ENCODE measurements around the gene PNPLA8. TPM values are rescaled to one million over a fixed set of nuclear protein-coding genes. Genes with fewer than 3 reads are reported as not detected.
A peak's percentile ranks its signal among the peaks of the same experiment; 100 is the strongest.

The PNPLA8 gene
- total RNA-seq, 2 experiments from 2014 or later, result 21.7 to 22.1 TPM

GRCh38 chr7:108461840-108462239 lies 64.1 kb downstream of the PNPLA8 start:
- H3K36me3 Mint-ChIP-seq, result no peaks in the 10 kb centered on the region
- H3K27ac Mint-ChIP-seq, result no peak overlapping the region
- H3K9me3 Mint-ChIP-seq, result no peaks in the 10 kb centered on the region
- CTCF ChIA-PET, result no interaction called here
- no peak overlapping the region for H3K4me3 Mint-ChIP-seq
- peaks cover 13% of the 10 kb centered on the region for H3K4me1 Mint-ChIP-seq (ENCODE audit: low read depth)
- no peak for DNase-seq
- peaks cover 30% of the 10 kb centered on the region for H3K27me3 Mint-ChIP-seq
- intact Hi-C loops (cut with micrococcal nuclease), result no loop called here
- POLR2A ChIA-PET, result no interaction called here

- intact Hi-C loops (cut with micrococcal nuclease), result loop anchor here (1.0 kb wide), 1 partner anchor 280 kb away; no protein-coding TSS in a partner anchor
- Mint-ChIP-seq H3K4me1 (ENCODE audit: low read depth) (peaks cover 16% of the 10 kb centered on the region), H3K27ac (no peak overlapping the region), H3K9me3 (no peaks in the 10 kb centered on the region), H3K4me3 (no peak overlapping the region), H3K36me3 (no peaks in the 10 kb centered on the region), H3K27me3 (peaks cover 35% of the 10 kb centered on the region)
- CTCF ChIA-PET, result no interaction called here
- POLR2A ChIA-PET, result no interaction called here
- DNase-seq, result no peak
These were observed 65.0 kb downstream of the PNPLA8 start for GRCh38 chr7:108460964-108461363.

- no peaks in the 10 kb centered on the region for H3K9me3 Mint-ChIP-seq
- no peak for DNase-seq
- CTCF ChIA-PET, result interaction anchor here (0.5 to 0.9 kb wide), 4 partner anchors 66 to 1762 kb away, joined by 3 to 6 read pairs (median 4); partner anchors contain the start of gene PNPLA8
- intact Hi-C loops (cut with micrococcal nuclease), result loop anchor here (1.0 kb wide), 1 partner anchor 279 kb away; no protein-coding TSS in a partner anchor
- POLR2A ChIA-PET, result no interaction called here
- no peaks in the 10 kb centered on the region for H3K36me3 Mint-ChIP-seq
- peaks cover 35% of the 10 kb centered on the region for H3K27me3 Mint-ChIP-seq
- H3K27ac Mint-ChIP-seq, result no peak overlapping the region
- H3K4me3 Mint-ChIP-seq, result no peak overlapping the region
- H3K4me1 Mint-ChIP-seq (ENCODE audit: low read depth), result peaks cover 16% of the 10 kb centered on the region
These were observed 65.9 kb downstream of the PNPLA8 start for GRCh38 chr7:108459922-108460551.

DNA sequence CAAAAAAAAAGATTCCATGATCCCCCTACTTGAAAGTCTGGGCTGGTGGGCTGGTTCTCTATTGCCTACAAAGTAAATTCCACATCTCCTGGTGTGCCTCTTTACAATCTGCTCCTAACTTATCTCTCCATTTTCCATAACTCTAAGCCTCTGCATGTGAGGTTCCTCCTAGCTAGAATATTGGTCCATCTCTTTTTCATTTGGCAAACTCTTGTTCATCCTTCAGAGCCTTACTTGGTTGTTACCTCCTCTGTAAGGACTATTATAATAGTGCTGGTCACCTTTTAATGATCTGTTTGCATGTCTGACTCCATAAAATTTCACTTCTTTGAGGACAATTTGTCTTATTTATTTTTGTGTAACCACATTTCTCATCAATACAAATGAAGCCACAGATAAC lies 68.1 kb downstream of the PNPLA8 start:
- H3K36me3 Mint-ChIP-seq, result no peaks in the 10 kb centered on the region
- no peak overlapping the region for H3K27ac Mint-ChIP-seq
- no peak overlapping the region for H3K4me3 Mint-ChIP-seq
- H3K4me1 Mint-ChIP-seq (ENCODE audit: low read depth), result peaks cover 8% of the 10 kb centered on the region
- CTCF ChIA-PET, result no interaction called here
- no peaks in the 10 kb centered on the region for H3K9me3 Mint-ChIP-seq
- intact Hi-C loops (cut with micrococcal nuclease), result no loop called here
- POLR2A ChIA-PET, result no interaction called here
- no peak for DNase-seq
- peaks cover 48% of the 10 kb centered on the region for H3K27me3 Mint-ChIP-seq

DNA sequence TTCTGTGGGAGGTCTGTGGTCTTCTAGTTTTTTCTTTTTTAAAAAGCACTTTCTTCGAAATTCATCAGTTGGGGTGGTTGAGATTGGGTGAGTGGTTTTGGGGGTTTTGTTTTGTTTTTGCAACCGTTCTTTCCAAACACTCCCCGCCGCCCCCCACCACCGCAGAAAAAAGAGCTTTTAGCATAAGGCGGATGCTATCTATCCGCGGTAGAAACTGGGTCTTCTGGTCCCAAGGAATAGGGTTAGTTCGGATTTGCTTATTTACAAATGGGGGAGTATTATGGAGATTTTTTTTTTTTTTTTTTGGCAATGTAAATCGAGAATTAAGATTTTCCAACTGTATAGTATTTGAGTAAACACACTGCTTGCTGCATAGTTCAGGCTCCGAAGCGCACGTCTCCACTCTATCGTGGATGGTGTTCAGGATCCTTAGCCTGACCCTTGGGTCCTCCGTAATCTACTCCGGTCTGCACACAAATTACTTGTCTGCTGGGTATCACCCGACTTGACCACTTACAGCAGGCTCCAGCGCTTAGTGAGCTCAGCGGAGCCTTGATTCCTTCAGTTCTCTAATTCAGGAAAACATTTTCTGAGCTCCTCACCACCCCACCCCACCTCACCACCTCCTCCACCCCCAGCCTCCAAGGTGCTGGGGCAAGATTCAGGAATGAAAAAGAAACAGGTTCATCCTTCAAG lies 68.9 kb downstream of the PNPLA8 start:
- Mint-ChIP-seq H3K27me3 (peaks cover 55% of the 10 kb centered on the region), H3K36me3 (no peaks in the 10 kb centered on the region), H3K4me3 (peak overlapping the region; percentile 37), H3K9me3 (no peaks in the 10 kb centered on the region), H3K4me1 (ENCODE audit: low read depth) (peaks cover 6% of the 10 kb centered on the region), H3K27ac (no peak overlapping the region)
- ChIA-PET CTCF (interaction anchor here (0.6 kb wide), 1 partner anchor 309 kb away, joined by 4 read pairs; no protein-coding TSS in a partner anchor), POLR2A (interaction anchor here (0.7 kb wide), 1 partner anchor 113 kb away, joined by 5 read pairs; no protein-coding TSS in a partner anchor)
- no peak for DNase-seq
- intact Hi-C loops (cut with micrococcal nuclease), result no loop called here

GRCh38 chr7:108455998-108456677 lies 69.8 kb downstream of the PNPLA8 start, which contains the start of gene NRCAM:
NRCAM (minus strand) TSS chr7:108456436; CDS start chr7:108240064, 216,372 bp downstream.
- H3K36me3 Mint-ChIP-seq, result no peaks in the 10 kb centered on the region
- H3K4me3 Mint-ChIP-seq, result peak within 1 kb of the TSS; percentile 45
- intact Hi-C loops (cut with micrococcal nuclease), result no loop called here
- no peak within 1 kb of the TSS for H3K27ac Mint-ChIP-seq
- CTCF ChIA-PET, result interaction anchor here (0.6 to 1.0 kb wide), 2 partner anchors 276 to 308 kb away, joined by 3 to 4 read pairs; no protein-coding TSS in a partner anchor
- POLR2A ChIA-PET, result interaction anchor here (0.7 to 0.8 kb wide), 2 partner anchors 70 to 114 kb away, joined by 3 to 5 read pairs; partner anchors contain the start of gene PNPLA8
- H3K4me1 Mint-ChIP-seq (ENCODE audit: low read depth), result peaks cover 6% of the 10 kb centered on the region
- H3K9me3 Mint-ChIP-seq, result no peaks in the 10 kb centered on the region
- DNase-seq, result peak; percentile 31
- H3K27me3 Mint-ChIP-seq, result peaks cover 53% of the 10 kb centered on the region

- ChIA-PET CTCF (interaction anchor here (1.0 kb wide), 1 partner anchor 275 kb away, joined by 3 read pairs; no protein-coding TSS in a partner anchor), POLR2A (interaction anchor here (0.8 kb wide), 1 partner anchor 70 kb away, joined by 3 read pairs; the partner anchor contains the start of gene PNPLA8)
- Mint-ChIP-seq H3K27me3 (peaks cover 52% of the 10 kb centered on the region), H3K27ac (no peak overlapping the region), H3K9me3 (no peaks in the 10 kb centered on the region), H3K4me3 (no peak overlapping the region), H3K36me3 (no peaks in the 10 kb centered on the region), H3K4me1 (ENCODE audit: low read depth) (peaks cover 6% of the 10 kb centered on the region)
- intact Hi-C loops (cut with micrococcal nuclease), result no loop called here
- DNase-seq, result no peak
These were observed 70.4 kb downstream of the PNPLA8 start for GRCh38 chr7:108455551-108455997.

DNA sequence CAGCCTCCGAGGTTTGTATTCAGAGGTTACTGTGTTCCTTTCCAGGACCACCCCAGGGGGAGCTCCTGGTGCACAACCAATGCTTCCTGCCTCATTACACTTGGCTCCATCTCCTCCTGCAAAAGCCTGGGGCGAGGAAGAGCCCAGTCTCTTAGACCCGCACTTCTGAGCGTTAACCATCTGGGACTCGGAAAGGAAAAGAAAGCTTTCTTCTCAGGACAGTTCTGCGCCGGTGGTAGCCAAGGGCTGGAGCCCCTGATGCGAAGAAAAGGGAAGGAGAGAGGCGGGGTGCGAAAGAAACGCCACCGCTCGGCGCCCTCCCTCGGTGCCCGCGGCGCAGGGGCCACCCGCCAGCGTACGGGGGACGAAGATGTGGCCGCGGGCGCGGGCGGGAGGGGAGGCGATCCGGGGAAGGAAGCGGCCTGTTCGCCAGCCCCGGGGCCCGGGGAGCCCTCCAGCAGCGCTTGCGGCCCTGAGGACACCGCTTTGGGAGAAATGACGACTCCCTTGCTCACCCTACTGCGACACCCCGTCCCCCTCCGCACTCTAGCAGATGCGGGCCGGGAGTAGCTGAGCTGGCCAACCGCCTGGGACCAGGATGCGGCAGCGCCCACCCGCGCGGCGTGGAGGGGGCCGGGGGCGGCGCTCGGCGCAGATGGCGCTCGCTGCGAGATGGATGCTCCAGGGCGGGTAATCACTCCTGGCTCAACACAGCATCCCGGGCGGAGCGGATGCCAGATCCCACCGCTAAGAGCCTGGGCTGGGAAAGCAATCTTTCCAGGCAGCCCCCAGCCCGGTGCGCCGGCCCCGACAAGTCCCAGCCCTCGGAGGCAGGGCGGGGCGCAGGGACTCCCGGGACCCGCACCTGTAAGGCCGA lies 71.0 kb downstream of the PNPLA8 start:
- CTCF ChIA-PET, result interaction anchor here (2.9 kb wide), 1 partner anchor 42 kb away, joined by 15 read pairs; no protein-coding TSS in a partner anchor
- H3K4me3 Mint-ChIP-seq, result peak overlapping the region; percentile 45
- POLR2A ChIA-PET, result no interaction called here
- intact Hi-C loops (cut with micrococcal nuclease), result no loop called here
- peak; percentile 27 for DNase-seq
- peaks cover 6% of the 10 kb centered on the region for H3K4me1 Mint-ChIP-seq (ENCODE audit: low read depth)
- no peak overlapping the region for H3K27ac Mint-ChIP-seq
- H3K9me3 Mint-ChIP-seq, result no peaks in the 10 kb centered on the region
- H3K27me3 Mint-ChIP-seq, result peaks cover 53% of the 10 kb centered on the region
- H3K36me3 Mint-ChIP-seq, result no peaks in the 10 kb centered on the region

DNA sequence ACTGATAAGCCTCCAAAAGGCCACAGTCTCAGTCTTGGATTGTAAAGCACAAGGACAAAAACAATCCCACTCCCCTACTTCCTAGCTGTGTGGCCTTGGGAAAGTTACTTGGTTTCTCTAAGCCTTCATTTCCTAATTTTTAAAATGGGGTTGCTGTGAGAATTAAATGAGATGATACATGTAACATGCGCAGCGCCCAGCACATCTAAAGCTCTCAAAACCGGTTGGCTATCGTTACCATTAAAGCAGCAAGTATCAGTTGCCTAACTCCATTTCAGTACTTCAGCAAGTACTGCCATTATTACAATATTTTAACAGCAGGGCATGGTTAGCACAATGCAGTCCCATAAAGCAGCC lies 71.6 kb downstream of the PNPLA8 start:
- no peak for DNase-seq
- intact Hi-C loops (cut with micrococcal nuclease), result no loop called here
- Mint-ChIP-seq H3K27me3 (peaks cover 54% of the 10 kb centered on the region), H3K4me1 (ENCODE audit: low read depth) (peaks cover 6% of the 10 kb centered on the region), H3K27ac (no peak overlapping the region), H3K36me3 (no peaks in the 10 kb centered on the region), H3K4me3 (no peak overlapping the region), H3K9me3 (no peaks in the 10 kb centered on the region)
- ChIA-PET CTCF (interaction anchor here (0.7 to 2.9 kb wide), 3 partner anchors 9 to 43 kb away, joined by 3 to 15 read pairs (median 3); no protein-coding TSS in a partner anchor), POLR2A (no interaction called here)

- ChIA-PET POLR2A (no interaction called here), CTCF (interaction anchor here (0.6 to 2.9 kb wide), 4 partner anchors 10 to 1080 kb away, joined by 3 to 15 read pairs (median 4); no protein-coding TSS in a partner anchor)
- intact Hi-C loops (cut with micrococcal nuclease), result no loop called here
- Mint-ChIP-seq H3K27ac (no peak overlapping the region), H3K36me3 (no peaks in the 10 kb centered on the region), H3K4me3 (no peak overlapping the region), H3K4me1 (ENCODE audit: low read depth) (peaks cover 6% of the 10 kb centered on the region), H3K27me3 (peaks cover 55% of the 10 kb centered on the region), H3K9me3 (no peaks in the 10 kb centered on the region)
- no peak for DNase-seq
These were observed 72.6 kb downstream of the PNPLA8 start for GRCh38 chr7:108453320-108453719.

- Mint-ChIP-seq H3K27ac (no peak overlapping the region), H3K4me1 (ENCODE audit: low read depth) (peaks cover 6% of the 10 kb centered on the region), H3K27me3 (peaks cover 52% of the 10 kb centered on the region), H3K4me3 (no peak overlapping the region), H3K9me3 (no peaks in the 10 kb centered on the region), H3K36me3 (no peaks in the 10 kb centered on the region)
- ChIA-PET CTCF (interaction anchor here (0.6 to 2.9 kb wide), 4 partner anchors 44 to 1079 kb away, joined by 3 to 15 read pairs (median 4); no protein-coding TSS in a partner anchor), POLR2A (no interaction called here)
- intact Hi-C loops (cut with micrococcal nuclease), result loop anchor here (1.0 kb wide), 1 partner anchor 45 kb away; no protein-coding TSS in a partner anchor
- no peak for DNase-seq
These were observed 73.2 kb downstream of the PNPLA8 start for GRCh38 chr7:108452707-108453106.
